Measurements from ENCODE around the gene C2orf69.

DNA sequence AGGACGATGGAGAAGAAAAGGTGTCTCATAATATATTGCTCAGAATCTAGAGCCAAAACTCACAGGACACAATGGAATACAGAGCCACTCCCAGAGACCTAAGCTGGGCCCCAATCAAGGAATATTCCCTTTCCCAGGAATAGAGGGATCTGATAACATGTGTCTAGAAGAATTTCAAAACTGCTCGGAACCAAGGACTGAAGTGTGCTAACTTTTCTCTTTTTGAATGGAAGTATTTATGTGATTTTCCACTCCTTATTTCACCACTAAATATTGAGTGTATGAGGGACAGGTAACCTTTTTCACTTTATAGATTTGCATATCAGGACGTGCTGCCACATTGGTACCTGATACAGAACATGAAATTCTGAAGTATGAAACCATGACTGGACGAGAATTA is 9.2 kb upstream of the C2orf69 start:
- no peak for TF ChIP-seq EZH2 (IDR thresholded peaks at IDR 0.05; ENCODE audit: low read depth, unreplicated experiment)
- TF ChIP-seq, protein P1, sequence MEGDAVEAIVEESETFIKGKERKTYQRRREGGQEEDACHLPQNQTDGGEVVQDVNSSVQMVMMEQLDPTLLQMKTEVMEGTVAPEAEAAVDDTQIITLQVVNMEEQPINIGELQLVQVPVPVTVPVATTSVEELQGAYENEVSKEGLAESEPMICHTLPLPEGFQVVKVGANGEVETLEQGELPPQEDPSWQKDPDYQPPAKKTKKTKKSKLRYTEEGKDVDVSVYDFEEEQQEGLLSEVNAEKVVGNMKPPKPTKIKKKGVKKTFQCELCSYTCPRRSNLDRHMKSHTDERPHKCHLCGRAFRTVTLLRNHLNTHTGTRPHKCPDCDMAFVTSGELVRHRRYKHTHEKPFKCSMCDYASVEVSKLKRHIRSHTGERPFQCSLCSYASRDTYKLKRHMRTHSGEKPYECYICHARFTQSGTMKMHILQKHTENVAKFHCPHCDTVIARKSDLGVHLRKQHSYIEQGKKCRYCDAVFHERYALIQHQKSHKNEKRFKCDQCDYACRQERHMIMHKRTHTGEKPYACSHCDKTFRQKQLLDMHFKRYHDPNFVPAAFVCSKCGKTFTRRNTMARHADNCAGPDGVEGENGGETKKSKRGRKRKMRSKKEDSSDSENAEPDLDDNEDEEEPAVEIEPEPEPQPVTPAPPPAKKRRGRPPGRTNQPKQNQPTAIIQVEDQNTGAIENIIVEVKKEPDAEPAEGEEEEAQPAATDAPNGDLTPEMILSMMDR (conservative IDR thresholded peaks at IDR 0.05; ENCODE audit: low read depth in 2 of 2), result no peak
- TF ChIP-seq JUNB (IDR thresholded peaks at IDR 0.05; ENCODE audit: unreplicated experiment), result no peak
- TF ChIP-seq POLR2AphosphoS5 (IDR thresholded peaks at IDR 0.05; ENCODE audit: low read depth), result no peak
- TF ChIP-seq REST (IDR thresholded peaks at IDR 0.05; ENCODE audit: unreplicated experiment), result no peak
- no peak for TF ChIP-seq EZH2phosphoT487 (IDR thresholded peaks at IDR 0.05; ENCODE audit: unreplicated experiment)
- TF ChIP-seq NANOG (IDR thresholded peaks at IDR 0.05; ENCODE audit: borderline replicate concordance), result no peak
- no peak for TF ChIP-seq CREB1 (CRISPR knock-in tag; IDR thresholded peaks at IDR 0.05; ENCODE audit: low read depth)
- TF ChIP-seq STAT1 (IDR thresholded peaks at IDR 0.05; ENCODE audit: unreplicated experiment), result no peak
- TF ChIP-seq ETS1 (IDR thresholded peaks at IDR 0.05), result no peak

Data from GM23338 (cell line).